Endothelial cell of hepatic sinusoid (primary cell): ENCODE results near the gene LENG1.
"Not testable (repeated sequence)": the region's sequence is repeated elsewhere in the genome, so short reads cannot be mapped to it uniquely, and the experiment has no call there.

ENCODE experiments used
- in situ Hi-C: cut with HindIII; loops from 2 replicates; pipeline ENCODE4 v1.10.0; 2017; ENCODE audit warnings: low sequenced_read_pairs

The LENG1 gene

GRCh38 chr19:54159352-54160181 is at the start of gene LENG1:
Gene LENG1, minus strand, starts transcription at chr19:54159721. Its CDS starts 26 bp downstream, at chr19:54159695.
- in situ Hi-C loops = loop anchor here (5.0 kb wide), 1 partner anchor 48 kb away; no protein-coding TSS in a partner anchor

GRCh38 chr19:54208784-54209057 is 49.2 kb upstream of the LENG1 start:
- in situ Hi-C loops = loop anchor here (5.0 kb wide), 1 partner anchor 51 kb away; the partner anchor contains the start of gene LENG1

- in situ Hi-C loops = loop anchor here (5.0 kb wide), 1 partner anchor 51 kb away; the partner anchor contains the start of gene LENG1
Observed at GRCh38 chr19:54207983-54208783, 48.7 kb upstream of the LENG1 start.

- in situ Hi-C loops = loop anchor here (5.0 kb wide), 1 partner anchor 50 kb away; the partner anchor contains the start of gene LENG1
Observed at GRCh38 chr19:54207676-54207982, 48.1 kb upstream of the LENG1 start.

- in situ Hi-C loops = loop anchor here (5.0 kb wide), 1 partner anchor 50 kb away; the partner anchor contains the start of gene LENG1
Observed at GRCh38 chr19:54207193-54207592, 47.7 kb upstream of the LENG1 start.

- in situ Hi-C loops = loop anchor here (5.0 kb wide), 1 partner anchor 50 kb away; the partner anchor contains the start of gene LENG1
Observed at GRCh38 chr19:54206831-54207177, 47.3 kb upstream of the LENG1 start.

- in situ Hi-C loops = loop anchor here (5.0 kb wide), 1 partner anchor 49 kb away; the partner anchor contains the start of gene LENG1
Observed at GRCh38 chr19:54206030-54206830, 46.7 kb upstream of the LENG1 start.

GRCh38 chr19:54204767-54205468 is 45.4 kb upstream of the LENG1 start:
- in situ Hi-C loops = loop anchor here (5.0 kb wide), 1 partner anchor 48 kb away; the partner anchor contains the start of gene LENG1

GRCh38 chr19:54203151-54203611 is 43.7 kb upstream of the LENG1 start:
- in situ Hi-C loops = no loop called here

- in situ Hi-C loops = no loop called here
Observed at GRCh38 chr19:54201980-54202379, 42.5 kb upstream of the LENG1 start.

- in situ Hi-C loops = no loop called here
Observed at GRCh38 chr19:54201172-54201701, 41.7 kb upstream of the LENG1 start.

- in situ Hi-C loops = no loop called here
Observed at GRCh38 chr19:54199401-54199800, 39.9 kb upstream of the LENG1 start.

- in situ Hi-C loops = no loop called here
Observed at GRCh38 chr19:54197121-54197520, 37.6 kb upstream of the LENG1 start.

- in situ Hi-C loops = no loop called here
Observed at GRCh38 chr19:54196536-54196935, 37.0 kb upstream of the LENG1 start.

GRCh38 chr19:54194463-54194862 is 34.9 kb upstream of the LENG1 start:
- in situ Hi-C loops = not testable (repeated sequence)

- in situ Hi-C loops = no loop called here
Observed at GRCh38 chr19:54193011-54193410, 33.5 kb upstream of the LENG1 start.

- in situ Hi-C loops = no loop called here
Observed at GRCh38 chr19:54191811-54192453, 32.4 kb upstream of the LENG1 start.

- in situ Hi-C loops = no loop called here
Observed at GRCh38 chr19:54191011-54191810, 31.7 kb upstream of the LENG1 start, which contains the start of gene TSEN34. Gene TSEN34, plus strand, starts transcription at chr19:54191308. Its CDS starts 57 bp downstream, at chr19:54191365.
